Measurements from ENCODE around the gene ARAP2.

ARAP2 gene

DNA sequence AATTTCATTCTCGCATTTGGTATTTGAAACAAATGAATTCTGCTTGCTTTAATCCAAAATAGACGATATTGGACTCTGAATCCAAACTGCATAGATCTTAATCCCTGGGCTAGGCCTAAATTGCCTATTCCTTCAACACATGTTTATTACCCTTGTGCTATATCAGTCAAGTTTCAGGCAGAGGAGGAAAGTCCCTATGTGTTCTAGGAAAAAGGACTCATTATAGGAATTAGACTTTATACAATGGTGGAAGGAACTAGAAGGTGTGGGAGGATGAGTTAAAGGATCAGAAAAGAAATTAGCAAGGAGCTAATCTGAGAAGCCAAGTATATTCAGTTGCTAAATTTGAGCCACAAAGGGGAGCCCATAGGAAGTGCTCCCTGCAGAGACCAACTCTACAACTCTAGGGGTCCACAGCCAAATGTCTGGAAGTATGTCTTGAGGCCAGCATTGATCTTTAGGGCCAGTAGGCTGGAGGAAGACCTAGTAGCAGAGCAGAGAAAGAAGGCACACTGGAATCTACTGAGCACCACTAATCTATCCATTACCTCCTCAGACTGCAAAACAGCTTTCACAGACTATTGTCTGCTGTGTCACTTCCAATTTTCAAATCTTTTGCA lies 20.0 kb upstream of the ARAP2 start:
- DNase-seq, result no peak

DNA sequence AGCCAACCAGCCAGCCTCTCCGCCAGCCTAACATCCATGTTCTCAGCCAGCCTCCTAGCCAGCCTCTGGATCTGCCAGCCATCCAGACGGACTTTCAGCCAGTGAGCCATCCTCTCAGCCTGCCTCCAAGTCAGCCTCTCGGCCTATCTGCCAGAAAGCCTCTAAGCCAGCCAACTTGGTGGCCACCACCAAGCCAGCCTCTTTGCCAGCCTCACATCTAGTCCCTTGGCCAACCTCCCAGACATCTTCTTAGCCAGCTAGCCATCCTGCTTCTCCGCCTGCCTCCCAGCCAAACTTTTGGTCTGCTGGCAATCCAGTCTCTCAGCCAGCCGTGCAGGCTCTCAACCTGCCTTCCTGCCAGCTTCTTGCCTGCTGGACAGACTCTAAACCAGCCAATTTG lies 16.4 kb upstream of the ARAP2 start:
- no peak for DNase-seq

- peak; percentile 33 to 46 for DNase-seq
Measured at GRCh38 chr4:36256398-36256891, 12.1 kb upstream of the ARAP2 start.

- DNase-seq, result peak; percentile 88 to 92
Measured at GRCh38 chr4:36255577-36255976, 11.3 kb upstream of the ARAP2 start.

GRCh38 chr4:36254371-36254770 lies 10.1 kb upstream of the ARAP2 start:
- peak in 1 of 2 donors; percentile 26 for DNase-seq

DNA sequence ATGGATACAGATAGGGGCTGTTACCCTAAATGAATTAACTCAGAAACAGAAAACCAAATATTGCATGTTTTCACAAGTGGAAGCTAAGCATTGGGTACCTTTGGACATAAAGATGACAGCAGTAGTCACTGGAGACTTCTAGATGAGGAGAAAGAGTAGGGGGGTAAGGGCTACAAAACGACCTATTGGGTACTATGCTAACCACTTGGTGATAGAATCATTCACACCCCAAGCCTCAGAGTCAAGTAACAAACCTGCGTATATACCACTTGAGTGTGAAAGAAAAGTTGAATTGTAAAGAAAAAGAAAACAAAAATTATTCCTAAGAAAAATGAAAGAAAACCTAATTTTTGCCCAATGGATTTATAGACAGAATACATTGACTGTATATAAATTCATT lies 7.7 kb upstream of the ARAP2 start:
- DNase-seq, result no peak

GRCh38 chr4:36249610-36250009 lies 5.3 kb upstream of the ARAP2 start:
- no peak for DNase-seq

DNA sequence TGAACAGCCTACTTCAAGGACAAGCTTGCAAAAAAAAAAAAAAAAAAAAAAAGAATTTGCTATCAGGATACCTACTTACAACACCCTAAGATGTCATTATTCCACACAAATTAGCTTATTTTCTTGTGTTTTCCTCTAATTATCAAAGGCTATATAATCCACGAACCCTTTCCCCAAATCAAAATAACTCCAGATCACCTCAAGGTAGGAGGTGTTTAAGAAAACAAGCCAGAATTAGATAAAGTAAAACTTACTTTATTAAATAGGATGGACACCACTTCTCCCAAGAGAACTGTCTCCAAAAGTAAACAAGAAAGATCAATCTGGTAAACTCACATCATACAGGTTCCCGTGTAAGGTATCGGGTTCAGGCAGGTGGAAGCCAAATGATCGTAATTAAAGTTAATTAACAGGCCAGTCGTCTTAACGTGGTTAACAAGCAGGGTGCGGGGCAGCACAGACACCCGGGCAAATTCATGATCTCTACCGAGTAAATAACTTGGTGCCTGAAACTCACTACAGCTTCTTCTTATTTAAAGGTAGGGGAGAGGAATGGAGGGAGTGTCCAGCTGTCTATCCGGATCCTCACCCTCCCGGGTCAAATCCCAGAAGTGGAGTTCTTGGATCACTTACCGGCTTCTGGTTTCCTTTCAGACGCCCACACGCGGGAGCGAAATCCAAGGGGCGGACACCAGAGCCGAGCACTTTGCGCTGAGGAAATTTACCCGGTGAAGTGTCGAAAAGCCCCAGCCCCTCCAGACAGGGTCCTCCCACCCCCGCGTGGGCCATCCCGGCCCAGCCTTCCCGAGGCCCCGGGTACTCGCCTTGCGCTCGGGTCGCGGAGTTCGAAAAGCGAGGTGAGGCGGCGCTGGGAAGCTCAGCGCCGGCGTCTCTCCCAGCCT lies 708 bp downstream of the ARAP2 start:
- DNase-seq, result peak; percentile 93 to 94

DNA sequence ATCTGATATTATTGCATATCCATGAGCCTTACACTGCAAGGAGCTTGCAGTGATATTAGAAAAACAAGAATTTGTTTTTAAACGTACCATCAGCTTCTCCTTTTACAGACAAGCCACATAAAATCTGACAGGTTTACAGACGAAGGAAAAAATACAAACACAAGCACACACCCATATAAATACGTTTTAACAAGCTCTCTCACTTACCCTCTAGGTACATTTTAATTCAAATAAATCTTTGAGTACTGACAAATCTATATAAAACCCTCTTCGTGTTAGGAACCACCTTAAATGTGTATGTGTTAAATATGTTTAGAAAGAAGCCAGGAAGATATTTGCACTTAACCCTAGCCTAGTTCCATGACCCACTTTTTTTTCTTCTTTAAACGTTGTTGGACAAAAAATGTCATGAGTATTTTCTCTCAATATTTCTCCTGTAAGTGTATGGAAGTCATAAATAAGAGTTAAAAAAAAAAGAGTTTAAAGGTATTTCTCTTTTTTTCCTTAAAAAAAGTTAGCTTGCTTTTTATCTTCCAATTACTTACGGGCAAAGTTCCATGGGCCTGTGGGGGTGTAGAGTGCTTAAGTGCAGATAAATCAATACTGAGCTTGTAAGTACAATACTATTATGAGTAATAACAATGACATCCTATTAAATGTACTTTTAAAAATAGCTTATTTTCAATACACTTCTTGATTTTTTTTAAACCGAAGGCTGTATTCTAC lies 1.5 kb downstream of the ARAP2 start:
- peak in 1 of 2 donors; percentile 37 for DNase-seq

DNA sequence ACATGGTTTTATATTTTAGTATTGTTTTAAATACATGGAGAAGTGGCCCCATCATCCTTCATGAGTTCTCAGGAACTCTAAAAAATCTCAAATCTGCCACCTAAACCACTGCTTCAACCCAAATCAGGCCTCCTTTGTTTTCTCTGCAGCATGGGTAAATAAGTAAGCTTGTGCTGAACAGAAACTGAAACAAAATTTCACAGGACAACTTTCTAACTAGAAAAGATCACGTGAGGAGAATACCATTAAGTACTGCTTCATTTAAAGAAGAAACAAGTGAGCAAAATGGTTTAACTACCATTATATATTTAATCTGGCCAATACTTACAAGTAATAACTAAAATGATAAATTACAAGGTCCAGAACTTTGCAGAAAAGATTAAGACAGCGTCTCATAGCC lies 2.5 kb downstream of the ARAP2 start:
- peak; percentile 50 to 55 for DNase-seq

DNA sequence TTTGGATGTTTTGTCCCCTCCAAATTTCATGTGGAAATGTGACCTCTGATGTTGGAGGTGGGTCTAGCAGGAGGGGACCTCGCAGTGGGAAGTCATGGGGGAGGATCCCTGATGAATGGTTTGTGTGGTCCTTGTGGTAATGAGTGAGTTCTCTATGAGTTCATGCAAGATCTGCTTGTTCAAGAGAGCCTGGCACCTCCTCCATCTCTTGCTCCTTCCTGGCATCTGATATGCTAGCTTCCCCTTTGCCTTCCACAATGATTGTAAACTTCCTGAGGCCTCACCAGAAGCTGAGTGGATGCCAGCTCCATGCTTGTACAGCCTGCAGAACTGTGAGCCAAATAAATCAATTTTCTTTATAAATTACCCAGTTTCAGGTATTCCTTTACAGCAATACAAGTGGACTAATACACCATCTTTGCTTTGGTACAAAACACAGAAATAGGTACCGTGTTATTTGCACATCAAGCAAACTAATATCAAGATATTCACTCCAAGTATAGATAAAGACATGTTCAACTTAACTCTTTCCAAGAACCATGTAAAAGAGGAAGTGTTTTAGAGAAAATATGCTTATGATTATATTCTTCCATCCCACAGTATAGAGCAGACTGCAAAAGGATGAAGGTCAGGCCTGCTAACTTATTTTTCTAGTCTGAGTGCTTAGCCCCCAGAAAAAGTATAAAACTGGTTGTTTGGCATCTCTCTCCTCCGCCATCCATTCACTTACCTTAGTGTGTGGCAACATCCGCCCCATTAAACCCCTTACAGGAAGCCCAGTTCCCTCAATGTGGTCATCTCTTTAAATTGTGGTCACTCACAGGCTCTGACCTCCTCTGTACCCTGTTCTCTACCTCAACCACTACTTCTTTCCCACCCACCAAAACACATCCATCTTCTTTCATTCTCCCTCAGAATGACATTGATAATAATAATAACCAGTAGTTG lies 6.7 kb downstream of the ARAP2 start:
- no peak for DNase-seq

DNA sequence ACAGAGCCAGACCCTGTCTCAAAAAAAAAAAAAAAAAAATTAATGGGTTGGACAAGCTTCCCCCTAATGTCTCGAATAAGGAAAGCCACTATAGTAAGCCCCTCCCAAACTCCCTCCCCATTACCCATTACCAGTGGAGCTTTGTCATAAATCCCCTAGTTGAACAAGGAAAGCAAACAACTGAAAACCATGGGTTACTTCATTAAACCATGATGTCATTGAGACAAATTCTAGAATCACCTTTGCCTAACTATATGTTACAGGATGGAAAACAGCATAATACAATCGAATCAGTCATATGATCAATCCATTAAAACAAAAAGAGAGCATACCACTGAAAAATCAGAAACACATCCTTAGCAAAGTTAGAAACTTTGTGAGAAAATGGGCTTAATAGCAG lies 8.2 kb downstream of the ARAP2 start:
- no peak for DNase-seq

DNA sequence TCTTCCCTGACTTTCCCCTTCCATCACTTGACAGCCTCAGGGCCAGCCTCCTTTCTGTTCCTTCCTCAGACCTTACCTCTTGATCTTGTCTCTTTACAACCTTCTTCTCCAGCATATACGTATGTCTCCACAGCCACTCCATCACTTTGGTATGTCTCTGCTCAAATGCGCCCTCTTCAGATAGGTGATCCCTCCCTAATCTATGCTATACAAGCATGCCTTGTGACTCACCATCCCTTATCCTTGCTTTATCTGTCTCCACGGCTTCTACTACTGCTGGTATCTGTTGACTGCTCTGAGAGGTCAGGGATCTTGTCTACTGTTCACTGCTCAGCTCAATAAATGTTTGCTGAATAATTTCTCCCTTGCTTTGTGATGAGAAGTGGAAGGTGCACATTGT lies 9.0 kb downstream of the ARAP2 start:
- DNase-seq, result no peak

DNA sequence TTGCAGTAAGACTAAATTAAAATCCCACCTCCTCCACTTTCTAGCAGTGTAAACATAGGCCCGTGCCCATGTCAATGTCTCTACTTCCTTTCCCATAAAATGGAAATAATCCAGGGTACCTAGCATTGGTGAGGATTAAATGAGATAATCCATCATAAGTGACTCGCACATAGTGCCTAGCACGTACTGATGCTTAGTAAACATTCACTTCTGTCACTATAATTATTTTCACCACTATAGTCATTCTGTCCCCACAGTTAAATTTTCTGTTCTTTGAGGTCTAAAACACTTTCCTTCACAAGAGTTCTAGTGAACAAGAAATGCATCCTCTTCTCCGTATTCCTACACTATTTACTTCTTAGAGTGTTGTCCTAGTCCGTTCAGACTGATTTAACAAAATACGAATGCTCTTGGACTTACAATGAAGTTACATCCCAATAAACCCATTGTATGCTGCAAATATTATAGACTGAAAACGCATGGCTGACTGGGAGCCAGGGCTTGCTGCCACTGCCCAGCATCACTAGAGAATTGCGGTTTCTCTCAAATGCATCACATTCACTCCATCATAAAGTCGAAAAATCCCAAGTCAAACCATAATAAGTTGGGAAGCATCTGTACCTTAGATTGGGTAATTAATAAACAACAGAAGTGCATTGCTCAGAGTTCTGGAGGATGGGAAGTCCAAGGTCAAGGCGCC lies 10.6 kb downstream of the ARAP2 start:
- DNase-seq, result no peak

DNA sequence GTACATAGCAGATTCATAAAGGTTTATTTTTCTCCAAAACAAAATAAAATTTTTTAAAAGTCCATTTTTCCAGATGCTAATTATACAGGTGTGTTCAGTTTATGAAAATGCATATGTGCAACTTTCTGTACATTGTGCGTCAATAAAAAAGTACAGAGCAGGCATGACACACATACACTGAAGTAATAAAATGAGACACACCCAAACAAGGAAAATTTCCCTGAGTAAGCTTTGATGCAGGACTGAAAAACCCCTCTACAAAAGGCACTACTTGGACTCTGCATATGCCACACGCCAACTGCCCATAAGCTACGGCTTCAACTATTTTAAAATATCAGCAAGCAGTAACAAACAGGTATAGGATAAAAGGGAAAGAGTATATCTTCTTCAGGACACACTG lies 13.8 kb downstream of the ARAP2 start:
- DNase-seq, result no peak

DNA sequence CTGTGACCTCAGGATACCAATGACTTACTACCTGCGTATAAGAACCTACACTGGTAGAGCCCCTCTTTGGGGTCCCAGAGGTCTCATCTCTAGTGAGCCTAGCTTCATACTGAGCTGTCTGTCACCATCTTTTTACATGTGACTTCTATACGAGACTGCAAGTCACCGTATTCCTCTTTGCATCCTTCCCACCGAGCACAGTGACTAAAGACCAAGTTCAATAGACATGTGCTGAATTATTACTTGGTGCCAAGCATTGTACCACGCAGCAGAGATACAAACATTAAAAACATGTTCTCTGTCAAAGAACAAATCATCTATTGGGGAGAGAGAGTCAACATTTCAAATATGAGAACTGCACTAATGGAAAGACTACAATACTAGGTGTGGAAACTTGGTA lies 16.4 kb downstream of the ARAP2 start:
- no peak for DNase-seq

- DNase-seq, result no peak
Measured at GRCh38 chr4:36226430-36227227, 17.7 kb downstream of the ARAP2 start.

GRCh38 chr4:36224972-36225903 lies 19.1 kb downstream of the ARAP2 start:
- DNase-seq, result no peak

GRCh38 chr4:36222702-36223101 lies 21.6 kb downstream of the ARAP2 start:
- DNase-seq, result no peak

DNA sequence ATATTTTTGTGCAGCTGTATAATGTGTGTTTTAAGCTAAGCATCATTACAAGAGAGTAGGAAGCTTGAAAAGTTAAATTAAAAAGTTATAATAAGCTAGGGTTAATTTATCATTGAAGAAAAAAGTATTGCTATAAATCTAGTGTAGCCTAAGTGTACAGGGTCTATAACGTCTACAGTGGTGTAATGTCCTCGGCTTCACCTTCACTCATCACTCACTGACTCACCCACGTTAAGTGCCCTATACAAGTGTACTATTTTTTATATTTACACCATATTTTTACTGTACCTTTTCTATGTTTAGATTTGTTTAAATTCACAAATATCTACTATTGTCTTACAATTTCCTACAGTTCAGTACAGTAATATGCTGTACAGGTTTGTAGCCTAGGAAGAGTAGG lies 23.5 kb downstream of the ARAP2 start:
- DNase-seq, result no peak
